Astrocyte (in vitro differentiated cells and primary cell): ENCODE data around the gene SLFN12.

ENCODE experiments used
- CTCF ChIP-seq: IDR thresholded peaks from 2 replicates; pipeline ENCODE4 v1.5.1; 2011; ENCODE audit warnings: low read depth, mild to moderate bottlenecking, inconsistent platforms, low read length, moderate library complexity; ENCODE audit not compliant: insufficient read depth
- EZH2 ChIP-seq: IDR thresholded peaks from 2 replicates; pipeline ENCODE4 v1.6.1; 2012; ENCODE audit warnings: mild to moderate bottlenecking, low read length, inconsistent platforms; ENCODE audit not compliant: insufficient read depth

DNA sequence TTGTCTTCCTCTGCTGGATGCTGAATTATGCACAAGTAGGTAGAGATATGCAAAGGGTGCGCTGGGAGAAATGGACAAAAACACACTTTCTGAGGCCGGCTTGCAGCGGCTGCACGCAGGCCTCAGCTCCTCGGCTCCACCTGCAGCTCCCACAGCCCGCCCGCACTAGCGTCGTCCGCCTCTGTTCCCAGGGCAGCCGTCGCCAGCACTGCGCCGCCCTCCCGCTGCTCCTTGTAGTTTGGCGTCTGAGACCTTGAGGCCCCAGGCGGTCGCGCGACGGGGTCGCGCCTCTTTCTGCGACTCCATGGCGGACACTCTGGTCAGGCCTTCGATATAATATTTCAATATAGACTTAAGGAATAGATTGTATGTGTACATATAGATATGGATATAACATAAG is 24.8 kb downstream of the SLFN12 start:
- TF ChIP-seq CTCF = no peak
- TF ChIP-seq EZH2 = no peak
